Skeletal muscle tissue (tissue), 4 donors: ENCODE results near the gene KDM5A. TPM values are rescaled to one million over a fixed set of nuclear protein-coding genes. Genes with fewer than 3 reads are reported as not detected.
"Not testable (repeated sequence)": the region's sequence is repeated elsewhere in the genome, so short reads cannot be mapped to it uniquely, and the experiment has no call there.

Experiments used
- H3K27ac ChIP-seq: one replicate; pipeline ENCODE4 v1.7.0; 2013; ENCODE audit warnings: mild to moderate bottlenecking, low read depth, low read length, inconsistent platforms
- H3K27me3 ChIP-seq, 3 donors: one replicate each; pipeline ENCODE4 v1.7.0; 2013; ENCODE audit warnings: low read length in 3 of 3; ENCODE audit not compliant: control insufficient read depth in 3 of 3, insufficient read depth in 3 of 3
- H3K36me3 ChIP-seq, 3 donors: one replicate each; pipeline ENCODE4 v1.7.0; 2013; ENCODE audit warnings: low read length in 3 of 3; ENCODE audit not compliant: control insufficient read depth in 3 of 3, insufficient read depth in 3 of 3
- H3K4me1 ChIP-seq, 3 donors: one replicate each; pipeline ENCODE4 v1.7.0; 2013; ENCODE audit warnings: low read length in 3 of 3, mild to moderate bottlenecking in 3 of 3; ENCODE audit not compliant: control insufficient read depth in 3 of 3, insufficient read depth in 3 of 3
- H3K4me3 ChIP-seq, 3 donors: one replicate each; pipeline ENCODE4 v1.7.0; 2013; ENCODE audit warnings: low read length in 3 of 3
- H3K9ac ChIP-seq, 3 donors: one replicate each; pipeline ENCODE4 v1.7.0; 2013; ENCODE audit warnings: low read length in 3 of 3, mild to moderate bottlenecking in 3 of 3, moderate library complexity in 2 of 3, low read depth in 1 of 3
- H3K9me3 ChIP-seq, 3 donors: one replicate each; pipeline ENCODE4 v1.7.0; 2013; ENCODE audit warnings: low read length in 3 of 3; ENCODE audit not compliant: control insufficient read depth in 3 of 3
- total RNA-seq: library from RNA; depleted of rRNA; stranded (reverse); fragments of >200 nt; gene quantifications from one replicate; pipeline ENCODE4 v1.2.3, GENCODE V29; 2014
- donor health status: Osteomylitis.

KDM5A gene
- total RNA-seq, 1 donor from 2014 or later = 36.0 TPM

DNA sequence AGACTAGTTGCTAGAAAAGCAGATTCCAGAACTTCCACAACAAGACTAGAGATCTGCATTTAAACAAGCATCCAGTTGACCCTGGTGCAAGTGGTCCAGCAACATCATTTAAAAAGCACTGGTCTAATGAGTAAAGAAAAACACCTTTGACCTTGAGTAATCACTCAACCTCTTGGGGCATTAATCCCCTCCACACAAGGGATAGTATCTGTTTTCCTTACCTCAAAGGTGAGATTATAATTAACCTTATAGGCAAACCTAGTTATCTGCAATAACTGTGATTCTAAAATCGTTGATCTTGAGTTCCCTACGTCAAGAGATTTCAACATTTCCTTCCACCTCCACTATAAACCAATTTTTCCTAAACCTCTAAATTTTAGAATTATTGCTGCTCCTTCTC, 1.1 kb downstream of the KDM5A start:
- peak overlapping the region; percentile 88 to 94 (median 91) for H3K9ac ChIP-seq
- H3K27ac ChIP-seq = peak overlapping the region; percentile 93
- no peaks in the 10 kb centered on the region for H3K27me3 ChIP-seq
- H3K36me3 ChIP-seq = peaks cover 10 to 13% (median 13%) of the 10 kb centered on the region in 3 donors
- peaks cover 12 to 24% (median 21%) of the 10 kb centered on the region in 3 donors for H3K4me1 ChIP-seq
- H3K9me3 ChIP-seq = no peaks in the 10 kb centered on the region
- peak overlapping the region; percentile 89 to 99 (median 98) for H3K4me3 ChIP-seq

DNA sequence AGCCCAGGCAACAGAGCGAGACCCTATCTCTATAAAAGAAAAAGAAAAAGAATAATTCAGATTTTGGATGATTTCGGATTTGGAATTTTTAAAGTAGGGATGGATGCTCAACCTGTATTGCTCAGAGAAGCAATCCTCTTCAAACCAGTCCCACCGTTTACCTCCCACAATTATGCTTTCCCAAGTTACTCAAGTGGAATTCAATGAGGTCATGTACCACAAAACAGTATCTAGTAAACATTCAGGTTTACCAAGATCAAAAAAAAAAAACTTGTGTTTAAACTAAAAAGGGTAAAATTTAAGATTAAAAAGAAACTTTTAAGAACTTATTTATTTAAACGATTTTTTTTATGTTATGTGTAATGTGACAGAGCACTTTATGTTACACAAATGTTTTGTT, 2.5 kb downstream of the KDM5A start:
- H3K27ac ChIP-seq = no peak overlapping the region
- H3K9ac ChIP-seq = peak overlapping the region in 2 of 3 donors; percentile 32 to 88
- no peaks in the 10 kb centered on the region for H3K9me3 ChIP-seq
- H3K4me1 ChIP-seq = peaks cover 12 to 24% (median 21%) of the 10 kb centered on the region in 3 donors
- H3K4me3 ChIP-seq = no peak overlapping the region
- no peaks in the 10 kb centered on the region for H3K27me3 ChIP-seq
- H3K36me3 ChIP-seq = peaks cover 13 to 22% (median 22%) of the 10 kb centered on the region in 3 donors

DNA sequence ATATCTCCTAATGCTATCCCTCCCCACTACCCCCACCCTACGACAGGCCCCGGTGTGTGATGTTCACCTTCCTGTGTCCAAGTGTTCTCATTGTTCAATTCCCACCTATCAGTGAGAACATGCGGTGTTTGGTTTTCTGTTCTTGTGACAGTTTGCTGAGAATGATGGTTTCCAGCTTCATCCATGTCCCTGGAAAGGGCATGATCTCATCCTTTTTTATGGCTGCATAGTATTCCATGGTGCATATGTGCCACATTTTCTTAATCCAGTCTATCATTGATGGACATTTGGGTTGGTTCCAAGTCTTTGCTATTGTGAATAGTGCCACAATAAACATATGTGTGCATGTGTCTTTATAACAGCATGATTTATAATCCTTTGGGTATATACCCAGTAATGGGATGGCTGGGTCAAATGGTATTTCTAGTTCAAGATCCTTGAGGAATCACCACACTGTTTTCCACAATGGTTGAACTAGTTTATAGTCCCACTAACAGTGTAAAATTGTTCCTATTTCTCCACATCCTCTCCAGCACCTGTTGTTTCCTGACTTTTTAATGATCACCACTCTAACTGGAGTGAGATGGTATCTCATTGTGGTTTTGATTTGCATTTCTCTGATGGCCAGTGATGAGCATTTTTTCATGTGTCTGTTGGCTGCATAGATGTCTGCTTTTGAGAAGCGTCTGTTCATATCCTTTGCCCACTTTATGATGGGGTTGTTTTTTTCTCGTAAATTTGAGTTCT, 18.2 kb downstream of the KDM5A start:
- not testable (repeated sequence) for H3K27me3 ChIP-seq, H3K9ac ChIP-seq, H3K27ac ChIP-seq, H3K4me3 ChIP-seq, H3K9me3 ChIP-seq, H3K4me1 ChIP-seq
- H3K36me3 ChIP-seq = peaks cover 10 to 26% (median 15%) of the 10 kb centered on the region in 3 donors

DNA sequence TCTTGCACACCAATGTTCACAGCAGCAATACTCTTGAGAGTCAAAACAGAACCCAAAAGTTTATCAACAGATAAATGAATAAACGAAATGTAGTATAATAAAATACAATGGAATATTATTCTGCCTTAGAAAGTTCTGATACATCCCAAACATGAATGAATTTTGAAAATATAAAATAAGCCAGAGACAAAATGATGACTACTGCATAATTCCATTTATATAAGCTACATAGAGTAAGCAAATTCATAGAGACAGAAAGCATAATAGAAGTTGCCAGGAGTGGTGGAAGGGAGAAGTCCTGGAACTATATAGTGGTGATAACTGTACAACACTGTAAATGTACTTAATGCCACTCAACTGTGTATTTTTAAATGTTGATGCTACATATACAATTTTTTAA, 21.1 kb downstream of the KDM5A start:
- H3K36me3 ChIP-seq = peaks cover 14 to 39% (median 25%) of the 10 kb centered on the region in 3 donors

DNA sequence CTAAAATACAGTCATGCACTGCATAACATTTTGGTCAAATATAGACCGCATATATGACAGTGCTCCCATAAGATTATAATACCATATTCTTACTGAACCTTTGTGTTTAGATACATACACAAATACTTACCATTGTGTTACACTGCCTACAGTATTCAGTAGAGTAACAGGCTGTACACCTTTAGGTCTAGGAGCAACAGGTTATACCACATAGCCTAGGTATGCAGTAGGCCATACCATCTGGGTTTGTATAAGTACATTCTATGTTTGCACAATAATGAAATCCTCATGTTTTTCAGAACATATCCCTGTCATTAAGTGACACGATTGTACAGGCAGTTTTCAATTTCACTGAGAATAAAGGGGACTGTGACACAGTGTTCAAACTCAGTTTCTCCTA, 22.3 kb downstream of the KDM5A start:
- H3K36me3 ChIP-seq = peaks cover 17 to 46% (median 32%) of the 10 kb centered on the region in 3 donors
- H3K27me3 ChIP-seq = no peaks in the 10 kb centered on the region
- H3K27ac ChIP-seq = no peak overlapping the region
- H3K9ac ChIP-seq = no peak overlapping the region
- no peak overlapping the region for H3K4me3 ChIP-seq
- H3K4me1 ChIP-seq = no peaks in the 10 kb centered on the region
- H3K9me3 ChIP-seq = peaks cover 0 to 2% (median 0%) of the 10 kb centered on the region in 3 donors

More for the DNA sequence above, 21.1 kb downstream of the KDM5A start:
- Histone ChIP-seq H3K9ac (no peak overlapping the region), H3K4me1 (no peaks in the 10 kb centered on the region), H3K27me3 (no peaks in the 10 kb centered on the region), H3K9me3 (peaks cover 0 to 2% (median 0%) of the 10 kb centered on the region in 3 donors), H3K27ac (no peak overlapping the region), H3K4me3 (no peak overlapping the region)

DNA sequence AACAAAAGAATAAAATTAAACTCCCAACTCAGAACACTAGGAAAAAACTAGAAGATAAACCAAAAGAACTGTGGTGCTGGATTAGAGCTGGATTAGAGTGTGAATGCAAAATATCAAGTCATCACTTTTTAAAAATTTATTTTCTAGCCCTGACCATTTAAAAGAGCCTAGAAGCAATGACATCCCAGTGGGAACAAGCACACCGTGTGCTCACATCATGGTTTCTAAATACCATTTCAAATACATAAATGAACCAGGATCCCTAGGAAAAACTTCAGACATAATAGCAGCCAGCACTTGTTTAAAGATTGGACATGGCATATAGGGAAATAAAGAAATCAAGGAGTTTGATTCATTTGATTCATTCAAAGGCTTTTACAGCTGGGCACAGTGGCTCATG, 30.0 kb downstream of the KDM5A start:
- Histone ChIP-seq H3K4me3 (no peak overlapping the region), H3K27ac (no peak overlapping the region), H3K27me3 (no peaks in the 10 kb centered on the region), H3K9me3 (no peaks in the 10 kb centered on the region), H3K36me3 (peaks cover 10 to 51% (median 50%) of the 10 kb centered on the region in 3 donors), H3K9ac (no peak overlapping the region), H3K4me1 (no peaks in the 10 kb centered on the region)

DNA sequence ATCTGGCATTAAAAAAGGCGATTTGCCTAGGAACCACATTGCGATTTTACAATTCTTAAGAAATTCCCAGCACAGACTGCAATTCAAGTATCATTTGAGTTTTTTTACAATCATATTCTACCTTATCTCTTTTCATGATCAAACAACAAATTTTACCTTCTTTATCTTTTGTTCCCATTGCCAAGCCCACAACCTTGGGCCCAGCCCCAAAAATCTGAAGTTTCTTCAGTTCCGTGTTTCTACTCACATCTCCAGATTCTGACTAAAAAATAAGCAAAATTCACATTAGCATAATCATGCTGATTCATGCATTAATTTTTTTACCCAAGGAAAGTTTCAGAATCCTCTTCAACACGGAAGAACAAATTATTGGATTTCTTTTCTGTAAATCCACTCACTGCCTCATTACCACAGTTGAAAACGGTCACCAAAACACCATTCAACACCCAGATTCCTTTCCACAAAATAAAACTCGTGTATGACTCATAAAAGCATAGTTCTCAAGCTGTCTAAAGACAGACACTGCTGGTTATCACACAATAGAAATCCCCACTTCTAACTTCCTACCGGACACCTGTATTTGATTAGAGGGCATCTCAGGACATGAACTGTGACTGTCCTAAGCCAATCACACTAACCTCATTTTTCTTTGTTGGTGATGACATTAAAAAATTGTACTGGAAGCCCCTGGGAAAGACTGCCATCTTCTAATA, 32.7 kb downstream of the KDM5A start:
- Histone ChIP-seq H3K9me3 (no peaks in the 10 kb centered on the region), H3K9ac (no peak overlapping the region), H3K36me3 (peaks cover 13 to 58% (median 55%) of the 10 kb centered on the region in 3 donors), H3K27me3 (no peaks in the 10 kb centered on the region), H3K4me1 (no peaks in the 10 kb centered on the region), H3K27ac (no peak overlapping the region), H3K4me3 (no peak overlapping the region)

DNA sequence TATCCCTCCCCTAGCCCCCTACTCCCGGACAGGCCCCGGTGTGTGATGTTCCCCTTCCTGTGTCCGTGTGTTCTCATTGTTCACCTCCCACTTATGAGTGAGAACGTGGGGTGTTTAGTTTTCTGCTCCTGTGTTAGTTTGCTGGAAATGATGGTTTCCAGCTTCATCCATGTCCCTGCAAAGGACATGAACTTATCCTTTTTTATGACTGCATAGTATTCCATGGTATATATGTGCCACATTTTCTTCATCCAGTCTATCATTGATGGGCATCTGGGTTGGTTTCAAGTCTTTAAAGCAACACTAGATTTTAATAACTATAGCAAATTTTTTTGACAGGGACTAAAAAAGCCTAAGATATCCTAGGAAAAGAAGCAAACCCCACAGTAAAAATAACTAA, 37.9 kb downstream of the KDM5A start:
- H3K27ac ChIP-seq, H3K4me3 ChIP-seq, H3K9me3 ChIP-seq, H3K27me3 ChIP-seq, H3K4me1 ChIP-seq, H3K9ac ChIP-seq: not testable (repeated sequence)
- peaks cover 16 to 45% (median 36%) of the 10 kb centered on the region in 3 donors for H3K36me3 ChIP-seq

DNA sequence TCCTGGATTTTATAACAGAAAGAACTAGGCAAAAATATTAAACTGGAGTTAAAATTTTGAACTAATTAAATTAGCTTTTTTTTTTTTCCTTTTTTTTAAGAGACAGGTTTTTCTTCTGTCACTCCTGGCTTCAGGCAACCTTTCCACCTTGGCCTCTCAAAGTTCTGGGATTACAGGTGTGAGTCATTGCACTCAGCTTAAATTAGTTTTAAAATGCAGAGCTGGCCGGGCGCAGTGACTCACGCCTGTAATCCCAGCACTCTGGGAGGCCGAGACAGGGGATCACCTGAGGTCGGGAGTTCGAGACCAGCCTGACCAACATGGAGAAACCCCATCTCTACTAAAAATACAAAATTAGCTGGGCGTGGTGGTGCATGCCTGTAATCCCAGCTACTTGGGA, 39.5 kb downstream of the KDM5A start:
- not testable (repeated sequence) for H3K4me1 ChIP-seq, H3K27me3 ChIP-seq, H3K9ac ChIP-seq, H3K9me3 ChIP-seq, H3K4me3 ChIP-seq, H3K27ac ChIP-seq
- H3K36me3 ChIP-seq = peaks cover 16 to 32% (median 28%) of the 10 kb centered on the region in 3 donors

DNA sequence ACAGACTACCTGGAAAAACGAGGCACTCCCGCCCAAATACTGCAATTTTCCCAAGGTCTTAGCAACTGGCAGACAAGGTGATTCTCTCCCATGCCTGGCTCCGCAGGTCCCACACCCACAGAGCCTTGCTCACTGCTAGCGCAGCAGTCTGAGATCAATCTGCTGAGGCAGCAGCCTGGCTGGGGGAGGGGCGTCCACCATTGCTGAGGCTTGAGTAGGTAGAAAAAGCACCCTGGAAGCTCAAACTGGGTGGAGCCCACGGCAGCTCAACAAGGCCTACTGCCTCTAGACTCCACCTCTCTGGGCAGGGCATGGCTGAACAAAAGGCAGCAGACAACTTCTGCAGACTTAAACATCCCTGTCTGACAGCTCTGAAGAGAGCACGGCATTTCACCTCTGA, 46.1 kb downstream of the KDM5A start:
- H3K4me3 ChIP-seq, H3K9me3 ChIP-seq, H3K9ac ChIP-seq, H3K27ac ChIP-seq, H3K4me1 ChIP-seq, H3K27me3 ChIP-seq: not testable (repeated sequence)
- H3K36me3 ChIP-seq = peaks cover 7 to 12% (median 9%) of the 10 kb centered on the region in 3 donors
